Stomach (tissue), 9 donors: ENCODE results near the gene CAPS. TPM values are rescaled to one million over a fixed set of nuclear protein-coding genes. Genes with fewer than 3 reads are reported as not detected.
A peak's percentile ranks its signal among the peaks of the same experiment; 100 is the strongest.

Source experiments
- DNase-seq, 2 donors: peaks; one replicate each; pipeline versions ENCODE4 v3.0.0 to v3.0.0-alpha.2; 2013 to 2019
- H3K27ac ChIP-seq, 5 donors: fragments of 200-600 bp in 4 of 5; sonication (generic) in 4 of 5; one replicate each; pipeline ENCODE4 v1.5.1; 2013 to 2019; ENCODE audit warnings: mild to moderate bottlenecking in 1 of 5, moderate library complexity in 1 of 5
- H3K27me3 ChIP-seq, 3 donors: fragments of 200-600 bp; sonication (generic); one replicate each; pipeline ENCODE4 v1.5.1; 2017 to 2019; ENCODE audit warnings: mixed run types in 1 of 3
- H3K36me3 ChIP-seq, 4 donors: fragments of 200-600 bp; sonication (generic); 1 replicate in 3 of 4; 2 replicates in 1 of 4; pipeline ENCODE4 v1.5.1; 2016 to 2019
- H3K4me1 ChIP-seq, 4 donors: fragments of 200-600 bp; sonication (generic); one replicate each; pipeline ENCODE4 v1.5.1; 2016 to 2019
- H3K4me3 ChIP-seq, 4 donors: fragments of 200-600 bp; sonication (generic) in 3 of 4; one replicate each; pipeline ENCODE4 v1.5.1; 2016 to 2019; ENCODE audit warnings: mild to moderate bottlenecking in 1 of 4
- H3K9me3 ChIP-seq, 4 donors: fragments of 200-600 bp; sonication (generic); one replicate each; pipeline ENCODE4 v1.5.1; 2016 to 2019
- CTCF ChIP-seq, 7 experiments: fragments of 450-650 bp in 4 of 7; fragments of 200-600 bp in 3 of 7; sonication (generic) in 3 of 7; IDR thresholded peaks; one replicate each; pipeline ENCODE4 v1.5.1; 2016 to 2019; ENCODE audit warnings: antibody characterized with exemption in 7 of 7, control low read depth in 2 of 7, mild to moderate bottlenecking in 1 of 7
- EP300 ChIP-seq: sonication (generic); formaldehyde crosslinking; IDR thresholded peaks from one replicate; pipeline ENCODE4 v1.6.1; 2017; ENCODE audit warnings: antibody characterized with exemption
- POLR2A ChIP-seq, 4 donors: fragments of 450-650 bp; IDR thresholded peaks; one replicate each; pipeline ENCODE4 v1.6.1; 2016; ENCODE audit warnings: antibody characterized with exemption in 4 of 4, control low read depth in 2 of 4, mild to moderate bottlenecking in 1 of 4, moderate library complexity in 1 of 4
- POLR2AphosphoS5 ChIP-seq, 3 donors: sonication (generic); formaldehyde crosslinking; IDR thresholded peaks; one replicate each; pipeline ENCODE4 v1.6.1; 2016; ENCODE audit warnings: antibody characterized with exemption in 3 of 3
- WGBS, 5 donors: extraction: QIAGEN DNeasy Blood & Tissue Kit in 3 of 5; methylation state at CpG; one replicate each; pipeline versions ENCODE4 v1.1.5 to v1.1.7; 2013 to 2018; 5-methylcytosine and 5-hydroxymethylcytosine counted together
- intact Hi-C: fragments of 100-400 bp; cut with DNase I; formaldehyde crosslinking; loops from one replicate; pipeline ENCODE4 v1.15.1; 2023; ENCODE audit warnings: low total_unique reads
- polyA plus RNA-seq, 3 donors: library from polyadenylated mRNA; stranded (reverse); fragments of 200-250 nt; gene quantifications; one replicate each; pipeline ENCODE4 v1.2.3, GENCODE V29; 2013
- total RNA-seq, 5 donors: library from RNA; depleted of rRNA; stranded (reverse); fragments of >200 nt; gene quantifications; one replicate each; pipeline versions ENCODE4 v1.1.0 to v1.2.3, GENCODE V29; 2014 to 2016
- donor health status: healthy with polysubstance abuse.
- donor health status: Bipolar disorder and iron deficiency.
- donor health status: healthy.

CAPS gene
- total and polyA plus RNA-seq, 8 donors: 27.2 to 143 (median 47.2) TPM

GRCh38 chr19:5905114-5905778 is 8.8 kb upstream of the CAPS start:
- Histone ChIP-seq H3K4me3 (peak overlapping the region; percentile 75 to 98 (median 90)), H3K9me3 (no peaks in the 10 kb centered on the region), H3K27me3 (no peaks in the 10 kb centered on the region), H3K27ac (peak overlapping the region; percentile 86 to 94 (median 92)), H3K36me3 (peaks cover 15 to 28% (median 25%) of the 10 kb centered on the region in 4 donors), H3K4me1 (peaks cover 24 to 77% (median 53%) of the 10 kb centered on the region in 4 donors)
- TF ChIP-seq CTCF (IDR thresholded peaks at IDR 0.05) (no peak), EP300 (no peak), POLR2AphosphoS5 (IDR thresholded peaks at IDR 0.05) (no peak), POLR2A (IDR thresholded peaks at IDR 0.05) (no peak)
- DNase-seq: no peak
- 31 to 46% (median 40%) methylated on average over 31 of the region's 31 CpGs for WGBS, 5 donors
- intact Hi-C loops: no loop called here

- no peak overlapping the region for H3K4me3 ChIP-seq
- 64 to 82% (median 68%) methylated on average over 3 to 5 of the region's 5 CpGs for WGBS, 5 donors
- H3K9me3 ChIP-seq: no peaks in the 10 kb centered on the region
- H3K36me3 ChIP-seq: peaks cover 15 to 31% (median 27%) of the 10 kb centered on the region in 4 donors
- TF ChIP-seq POLR2AphosphoS5 (IDR thresholded peaks at IDR 0.05) (no peak), POLR2A (IDR thresholded peaks at IDR 0.05) (no peak), EP300 (no peak), CTCF (IDR thresholded peaks at IDR 0.05) (no peak)
- H3K27me3 ChIP-seq: no peaks in the 10 kb centered on the region
- H3K4me1 ChIP-seq: peaks cover 21 to 58% (median 42%) of the 10 kb centered on the region in 4 donors
- no peak overlapping the region for H3K27ac ChIP-seq
- no peak for DNase-seq
- intact Hi-C loops: no loop called here
Observed at GRCh38 chr19:5907241-5907640, 6.8 kb upstream of the CAPS start.

GRCh38 chr19:5908773-5909442 is 5.1 kb upstream of the CAPS start:
- Histone ChIP-seq H3K36me3 (peaks cover 15 to 32% (median 29%) of the 10 kb centered on the region in 4 donors), H3K4me1 (peaks cover 12 to 53% (median 35%) of the 10 kb centered on the region in 4 donors), H3K4me3 (no peak overlapping the region), H3K27me3 (no peaks in the 10 kb centered on the region), H3K9me3 (no peaks in the 10 kb centered on the region), H3K27ac (peak overlapping the region in 2 of 5 donors; percentile 5 to 49)
- no peak for DNase-seq
- WGBS, 5 donors: 48 to 70% (median 58%) methylated on average over 9 to 14 of the region's 14 CpGs
- no peak for TF ChIP-seq POLR2A (IDR thresholded peaks at IDR 0.05)
- no peak for TF ChIP-seq POLR2AphosphoS5 (IDR thresholded peaks at IDR 0.05)
- no peak for TF ChIP-seq EP300
- TF ChIP-seq CTCF (IDR thresholded peaks at IDR 0.05): no peak
- intact Hi-C loops: no loop called here

GRCh38 chr19:5910638-5910907 is 3.5 kb upstream of the CAPS start:
- intact Hi-C loops: no loop called here
- Histone ChIP-seq H3K27ac (peak overlapping the region in 2 of 5 donors; percentile 31 to 49), H3K4me3 (no peak overlapping the region), H3K9me3 (no peaks in the 10 kb centered on the region), H3K27me3 (no peaks in the 10 kb centered on the region), H3K4me1 (peaks cover 16 to 62% (median 43%) of the 10 kb centered on the region in 4 donors), H3K36me3 (peaks cover 15 to 37% (median 32%) of the 10 kb centered on the region in 4 donors)
- TF ChIP-seq POLR2A (IDR thresholded peaks at IDR 0.05) (no peak), POLR2AphosphoS5 (IDR thresholded peaks at IDR 0.05) (no peak), EP300 (no peak), CTCF (IDR thresholded peaks at IDR 0.05) (no peak)
- DNase-seq: no peak
- WGBS, 5 donors: 80 to 93% (median 90%) methylated on average over 1 of the region's 1 CpG
